Panc1 (cell line): Measurements from ENCODE around the gene C15orf39.

Source experiments
- CTCF ChIP-seq: fragments of 450-650 bp; IDR thresholded peaks from 2 replicates; pipeline ENCODE4 v1.5.1; 2017; ENCODE audit warnings: mild to moderate bottlenecking
- POLR2AphosphoS5 ChIP-seq: IDR thresholded peaks from 2 replicates; pipeline ENCODE4 v1.6.1; 2012; ENCODE audit warnings: mild to moderate bottlenecking, low read depth, low read length, moderate library complexity
- REST ChIP-seq, 2 experiments: IDR thresholded peaks; 2 replicates each; pipeline ENCODE4 v1.6.1; 2011 to 2012; ENCODE audit warnings: low read depth in 2 of 2, control low read depth in 1 of 2, low read length in 1 of 2, mild to moderate bottlenecking in 1 of 2, moderate library complexity in 1 of 2; ENCODE audit not compliant: insufficient read depth in 1 of 2
- SIN3A ChIP-seq: IDR thresholded peaks from 2 replicates; pipeline ENCODE4 v1.6.1; 2012; ENCODE audit warnings: low read depth, mild to moderate bottlenecking, low read length, moderate library complexity, borderline replicate concordance; ENCODE audit not compliant: insufficient read depth

GRCh38 chr15:75231836-75232235 lies 30.2 kb downstream of the C15orf39 start:
- TF ChIP-seq POLR2AphosphoS5 (no peak), CTCF (no peak), REST (IDR thresholded peaks at IDR 0.05; ENCODE audit: insufficient read depth in 1 of 2, low read depth in 2 of 2, low read length in 1 of 2) (no peak), SIN3A (no peak)
